Gastrocnemius medialis (tissue), 4 donors: Measurements from ENCODE around the gene GASK1A.

ENCODE experiments used
- CTCF ChIP-seq, 5 experiments: fragments of 450-650 bp in 3 of 5; fragments of 200-600 bp in 2 of 5; sonication (generic) in 2 of 5; IDR thresholded peaks in 4 of 5; conservative IDR thresholded peaks in 1 of 5; 1 replicate in 4 of 5; 2 replicates in 1 of 5; pipeline ENCODE4 v1.5.1; 2016 to 2019; ENCODE audit warnings: antibody characterized with exemption in 5 of 5, mild to moderate bottlenecking in 3 of 5, moderate library complexity in 3 of 5
- POLR2A ChIP-seq, 2 donors: fragments of 450-650 bp; IDR thresholded peaks; one replicate each; pipeline ENCODE4 v1.6.1; 2017; ENCODE audit warnings: antibody characterized with exemption in 2 of 2, mild to moderate bottlenecking in 2 of 2, moderate library complexity in 2 of 2

GRCh38 chr3:43012174-43012573 lies 33.1 kb downstream of the GASK1A start:
- TF ChIP-seq CTCF (IDR thresholded peaks at IDR 0.05 in 4 of 5, conservative IDR thresholded peaks at IDR 0.05 in 1 of 5): no peak
- no peak for TF ChIP-seq POLR2A (IDR thresholded peaks at IDR 0.05)
